Stimulated activated memory B cell treated with anti-CD40 and anti-IgM and Interleukin-4, amounts not matched to agents 10 μg/mL and 1 μg/mL and 100 μg/mL, for 72 hours (primary cell): ENCODE measurements around the gene TNIK.
"Not testable (repeated sequence)": the region's sequence is repeated elsewhere in the genome, so short reads cannot be mapped to it uniquely, and the experiment has no call there.

Experiments
- ATAC-seq: fragments of 150-1000 bp; cut with Tn5 transposase; 2 replicates; pipeline ENCODE4 v1.10.0; 2021
- H3K27ac Mint-ChIP-seq: one replicate; pipeline ENCODE4 v1.8.0; 2022; ENCODE audit warnings: mild to moderate bottlenecking, mixed read lengths
- H3K27me3 Mint-ChIP-seq: one replicate; pipeline ENCODE4 v1.8.0; 2022; ENCODE audit warnings: mixed read lengths
- H3K36me3 Mint-ChIP-seq: one replicate; pipeline ENCODE4 v1.8.0; 2022; ENCODE audit warnings: mixed read lengths
- H3K4me1 Mint-ChIP-seq: one replicate; pipeline ENCODE4 v1.8.0; 2022; ENCODE audit warnings: mixed read lengths
- H3K4me3 Mint-ChIP-seq: one replicate; pipeline ENCODE4 v1.8.0; 2022; ENCODE audit warnings: mild to moderate bottlenecking, moderate library complexity, mixed read lengths
- H3K9me3 Mint-ChIP-seq: one replicate; pipeline ENCODE4 v1.8.0; 2022; ENCODE audit warnings: mixed read lengths

Gene TNIK

DNA sequence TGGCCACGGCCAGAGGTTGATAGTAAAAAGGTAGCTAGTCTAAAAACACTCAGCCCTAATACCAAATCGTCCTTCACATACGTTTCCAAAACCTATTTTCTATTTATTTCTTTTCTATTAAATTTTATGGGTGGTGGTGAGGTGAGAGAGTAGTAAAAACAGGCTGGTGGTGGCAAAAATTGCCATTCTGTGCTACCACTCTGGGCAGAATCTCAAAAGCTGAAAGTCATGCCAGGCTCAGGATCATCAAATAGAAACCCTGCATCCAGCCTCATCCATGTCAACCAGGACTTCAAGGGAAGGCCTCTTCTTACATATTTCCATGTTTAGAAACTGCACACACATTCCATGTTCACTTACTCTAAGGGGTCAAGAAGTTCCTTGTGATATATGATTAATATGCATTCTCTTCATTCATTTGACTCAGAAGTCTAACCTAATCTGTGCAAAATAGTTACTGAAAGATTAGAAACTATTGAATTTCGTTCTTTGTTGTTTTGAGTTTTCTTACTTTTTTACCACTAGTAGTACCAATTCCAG is 153.1 kb downstream of the TNIK start:
- no peak for ATAC-seq
- Mint-ChIP-seq H3K36me3 (no peaks in the 10 kb centered on the region), H3K27ac (no peak overlapping the region), H3K9me3 (peaks cover 7% of the 10 kb centered on the region), H3K4me1 (no peaks in the 10 kb centered on the region), H3K4me3 (no peak overlapping the region), H3K27me3 (no peaks in the 10 kb centered on the region)

DNA sequence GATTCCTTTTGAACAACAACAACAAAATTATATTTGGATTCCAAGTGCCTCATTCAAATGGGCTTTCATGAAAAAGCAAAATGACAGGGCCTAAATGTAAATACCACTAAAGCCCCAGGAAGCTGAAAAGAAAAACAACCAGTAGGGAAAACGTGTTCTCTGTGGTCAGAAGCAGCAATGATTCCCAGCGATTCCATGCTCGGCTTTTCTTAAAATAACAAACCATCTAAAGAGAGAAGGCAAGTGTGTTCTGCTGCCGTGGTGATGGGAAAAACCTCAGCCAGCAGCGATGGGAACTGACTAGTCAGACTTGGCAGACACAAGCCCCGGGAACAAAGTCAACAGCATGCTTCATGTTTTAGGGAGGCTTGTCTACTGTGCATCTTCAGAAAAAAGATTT is 153.6 kb downstream of the TNIK start:
- H3K4me3 Mint-ChIP-seq: no peak overlapping the region
- no peak overlapping the region for H3K27ac Mint-ChIP-seq
- H3K4me1 Mint-ChIP-seq: no peaks in the 10 kb centered on the region

DNA sequence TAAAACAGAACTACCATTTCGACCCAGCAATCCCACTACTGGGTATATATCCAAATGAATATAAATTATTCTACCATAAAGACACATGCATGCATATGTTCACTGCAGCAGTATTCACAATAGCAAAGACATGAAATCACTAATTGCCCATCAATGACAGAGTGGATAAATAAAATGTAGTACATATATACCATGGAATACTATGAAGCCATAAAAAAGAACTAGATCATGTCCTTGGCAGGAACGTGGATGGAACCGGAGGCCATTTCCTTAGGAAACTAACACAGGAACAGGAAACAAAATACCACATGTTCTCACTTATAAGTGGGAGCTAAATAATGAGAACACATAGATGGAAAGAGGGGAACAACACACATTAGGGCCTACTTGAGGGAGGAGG is 154.4 kb downstream of the TNIK start:
- H3K4me3 Mint-ChIP-seq, H3K27me3 Mint-ChIP-seq, H3K27ac Mint-ChIP-seq, H3K36me3 Mint-ChIP-seq, ATAC-seq, H3K9me3 Mint-ChIP-seq, H3K4me1 Mint-ChIP-seq: not testable (repeated sequence)

More for the DNA sequence above, 153.6 kb downstream of the TNIK start:
- H3K27me3 Mint-ChIP-seq: no peaks in the 10 kb centered on the region
- ATAC-seq: no peak
- H3K36me3 Mint-ChIP-seq: no peaks in the 10 kb centered on the region
- peaks cover 7% of the 10 kb centered on the region for H3K9me3 Mint-ChIP-seq

DNA sequence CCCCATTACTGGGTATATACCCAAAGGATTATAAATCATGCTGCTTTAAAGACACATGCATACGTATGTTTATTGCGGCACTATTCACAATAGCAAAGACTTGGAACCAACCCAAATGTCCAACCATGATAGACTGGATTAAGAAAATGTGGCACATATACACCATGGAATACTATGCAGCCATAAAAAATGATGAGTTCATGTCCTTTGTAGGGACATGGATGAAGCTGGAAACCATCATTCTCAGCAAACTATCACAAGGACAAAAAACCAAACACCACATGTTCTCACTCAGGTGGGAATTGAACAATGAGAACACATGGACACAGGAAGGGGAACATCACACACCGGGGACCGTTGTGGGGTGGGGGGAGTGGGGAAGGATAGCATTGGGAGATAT is 155.7 kb downstream of the TNIK start:
- not testable (repeated sequence) for H3K4me3 Mint-ChIP-seq, H3K27me3 Mint-ChIP-seq, H3K4me1 Mint-ChIP-seq, H3K27ac Mint-ChIP-seq, ATAC-seq, H3K36me3 Mint-ChIP-seq, H3K9me3 Mint-ChIP-seq

DNA sequence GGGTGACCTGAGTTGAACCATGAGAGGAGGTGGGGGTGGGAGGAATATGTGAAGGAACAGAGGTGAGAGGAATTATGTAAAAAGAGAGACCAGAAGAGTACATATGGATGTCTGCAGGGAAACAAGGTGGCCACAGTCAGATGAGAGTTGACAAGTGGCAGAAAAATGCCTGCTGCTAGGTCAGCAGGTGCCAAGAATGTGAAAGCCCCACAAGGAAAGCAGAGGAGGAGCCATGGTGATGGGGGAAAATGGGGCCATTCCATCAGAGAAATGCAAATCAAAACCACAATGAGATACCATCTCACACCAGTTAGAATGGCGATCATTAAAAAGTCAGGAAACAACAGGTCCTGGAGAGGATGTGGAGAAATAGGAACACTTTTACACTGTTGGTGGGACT is 156.2 kb downstream of the TNIK start:
- H3K9me3 Mint-ChIP-seq, H3K27ac Mint-ChIP-seq, H3K4me3 Mint-ChIP-seq, H3K27me3 Mint-ChIP-seq, ATAC-seq, H3K4me1 Mint-ChIP-seq, H3K36me3 Mint-ChIP-seq: not testable (repeated sequence)

DNA sequence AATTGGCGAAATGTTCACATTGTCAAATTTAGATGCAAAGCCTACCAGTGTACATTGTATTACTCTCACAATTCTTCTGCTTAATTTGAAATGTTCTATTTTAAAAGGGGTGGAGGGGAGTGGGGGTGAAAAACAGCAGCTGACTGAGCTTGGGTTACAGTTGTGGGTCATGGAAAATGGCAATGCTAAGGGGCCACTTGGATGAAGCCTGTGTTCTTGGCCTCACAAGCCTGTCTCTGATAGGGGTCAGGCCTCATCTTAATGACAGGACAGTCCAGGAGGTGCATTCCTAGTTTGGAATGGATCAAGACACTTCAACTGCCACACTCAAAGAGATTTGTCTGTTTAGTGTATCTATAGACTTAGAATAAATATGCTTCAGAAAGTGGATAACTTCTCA is 158.2 kb downstream of the TNIK start:
- no peak for ATAC-seq
- H3K36me3 Mint-ChIP-seq: no peaks in the 10 kb centered on the region
- no peaks in the 10 kb centered on the region for H3K27me3 Mint-ChIP-seq
- no peaks in the 10 kb centered on the region for H3K4me1 Mint-ChIP-seq
- no peak overlapping the region for H3K27ac Mint-ChIP-seq
- peaks cover 7% of the 10 kb centered on the region for H3K9me3 Mint-ChIP-seq
- H3K4me3 Mint-ChIP-seq: no peak overlapping the region

DNA sequence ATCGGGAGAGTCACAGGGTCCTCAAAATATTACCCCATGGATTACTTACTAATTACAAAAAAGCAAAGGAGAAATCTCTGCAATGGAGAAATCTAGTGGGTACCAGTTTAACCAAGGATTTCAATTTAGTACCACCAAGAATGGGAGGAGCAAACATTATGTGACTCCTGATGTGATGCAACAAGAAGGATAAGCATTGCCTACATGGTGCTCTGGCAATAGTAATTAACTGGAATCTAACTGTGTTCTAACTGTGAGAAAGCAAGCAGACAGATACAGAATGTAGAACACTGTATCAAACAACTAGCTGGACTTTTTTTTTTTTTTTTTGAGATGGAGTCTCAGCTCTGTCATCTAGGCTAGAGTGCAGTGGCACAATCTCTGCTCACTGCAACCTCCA is 159.2 kb downstream of the TNIK start:
- H3K27me3 Mint-ChIP-seq: no peaks in the 10 kb centered on the region
- no peak overlapping the region for H3K4me3 Mint-ChIP-seq
- H3K4me1 Mint-ChIP-seq: no peaks in the 10 kb centered on the region
- no peaks in the 10 kb centered on the region for H3K36me3 Mint-ChIP-seq
- no peak for ATAC-seq
- no peak overlapping the region for H3K27ac Mint-ChIP-seq
- H3K9me3 Mint-ChIP-seq: peaks cover 7% of the 10 kb centered on the region

DNA sequence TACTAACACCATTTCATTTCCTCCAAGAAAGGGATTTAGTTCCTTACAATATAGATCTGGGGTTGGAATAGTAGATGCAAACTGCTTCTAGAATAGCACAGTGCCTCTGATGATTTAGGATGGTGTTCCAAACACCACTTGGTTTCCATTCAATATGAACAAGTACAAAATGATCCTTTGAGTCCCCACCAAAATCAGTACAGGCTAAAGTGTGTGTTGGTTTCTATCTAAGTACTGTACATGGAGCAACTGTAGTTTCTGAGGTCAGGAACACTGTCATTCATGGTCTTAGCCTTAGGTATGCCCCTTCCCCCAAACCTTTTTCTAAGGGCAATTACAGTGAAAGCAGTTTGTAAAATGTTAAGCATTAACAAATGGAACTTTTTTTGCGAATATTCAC is 162.3 kb downstream of the TNIK start:
- Mint-ChIP-seq H3K27me3 (no peaks in the 10 kb centered on the region), H3K27ac (no peak overlapping the region), H3K36me3 (no peaks in the 10 kb centered on the region), H3K9me3 (no peaks in the 10 kb centered on the region), H3K4me1 (no peaks in the 10 kb centered on the region), H3K4me3 (no peak overlapping the region)
- no peak for ATAC-seq

DNA sequence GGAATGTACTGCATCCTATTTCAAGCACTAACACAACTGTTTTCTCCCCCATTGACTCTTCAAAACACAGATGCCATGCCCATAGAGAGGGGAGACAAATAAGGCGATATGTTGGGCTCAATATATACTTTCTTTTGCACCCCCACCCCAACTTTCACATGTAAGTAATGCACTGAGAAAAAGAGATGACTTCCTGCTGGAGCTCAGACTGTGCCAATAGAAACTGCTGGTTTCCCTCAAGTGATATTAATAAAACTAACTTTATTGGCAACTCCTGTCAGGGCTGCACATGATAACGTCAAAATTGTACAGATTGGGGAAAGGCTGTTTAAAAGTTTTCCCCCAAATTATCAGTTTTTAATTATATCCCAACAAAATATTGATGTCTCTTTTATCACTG is 163.0 kb downstream of the TNIK start:
- no peaks in the 10 kb centered on the region for H3K36me3 Mint-ChIP-seq
- no peaks in the 10 kb centered on the region for H3K4me1 Mint-ChIP-seq
- no peak for ATAC-seq
- H3K27ac Mint-ChIP-seq: no peak overlapping the region
- no peaks in the 10 kb centered on the region for H3K27me3 Mint-ChIP-seq
- no peak overlapping the region for H3K4me3 Mint-ChIP-seq
- no peaks in the 10 kb centered on the region for H3K9me3 Mint-ChIP-seq

DNA sequence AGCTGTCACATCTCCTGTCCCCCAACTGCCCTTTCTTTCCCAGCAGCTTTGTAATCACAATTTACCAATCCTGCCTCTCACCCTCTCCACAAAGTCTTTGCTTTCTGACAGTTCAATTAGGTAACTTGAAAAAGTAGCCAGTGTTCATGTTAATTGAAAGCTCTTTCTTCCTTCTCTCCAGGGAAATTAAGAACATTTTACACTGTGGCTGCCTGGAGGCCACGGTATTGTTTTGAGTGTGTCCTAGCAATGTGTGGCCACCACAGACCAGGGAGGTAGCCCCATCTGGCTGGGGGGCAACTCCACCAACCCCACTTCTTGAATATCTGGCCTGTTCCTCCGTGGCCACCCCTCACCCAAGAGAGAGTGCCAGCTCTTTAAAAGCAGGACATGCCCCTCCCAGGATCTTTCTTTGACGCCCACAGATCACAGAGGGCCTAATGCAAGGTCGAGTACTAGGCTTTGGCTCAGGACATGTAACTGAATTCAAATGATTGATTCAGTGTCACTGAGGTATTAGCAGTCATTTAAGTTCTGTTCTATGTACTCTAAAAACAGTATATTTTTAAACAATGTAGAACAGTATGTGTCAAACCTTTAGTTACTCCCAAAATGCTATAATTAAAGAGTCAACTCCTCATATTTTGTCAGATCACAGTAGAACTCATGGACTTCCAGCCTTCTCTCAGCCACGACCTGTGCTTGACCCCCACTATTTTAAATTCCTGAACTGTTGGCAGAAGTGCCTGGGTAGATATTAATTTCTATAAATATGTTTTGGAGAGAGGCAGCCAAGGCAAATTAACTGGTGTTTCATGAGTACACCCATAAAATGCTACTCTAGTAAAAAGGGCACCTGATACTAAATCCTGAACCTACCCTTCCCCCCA is 164.5 kb downstream of the TNIK start:
- H3K27me3 Mint-ChIP-seq: no peaks in the 10 kb centered on the region
- no peaks in the 10 kb centered on the region for H3K36me3 Mint-ChIP-seq
- no peak overlapping the region for H3K27ac Mint-ChIP-seq
- H3K9me3 Mint-ChIP-seq: no peaks in the 10 kb centered on the region
- no peak overlapping the region for H3K4me3 Mint-ChIP-seq
- no peak for ATAC-seq
- H3K4me1 Mint-ChIP-seq: no peaks in the 10 kb centered on the region

DNA sequence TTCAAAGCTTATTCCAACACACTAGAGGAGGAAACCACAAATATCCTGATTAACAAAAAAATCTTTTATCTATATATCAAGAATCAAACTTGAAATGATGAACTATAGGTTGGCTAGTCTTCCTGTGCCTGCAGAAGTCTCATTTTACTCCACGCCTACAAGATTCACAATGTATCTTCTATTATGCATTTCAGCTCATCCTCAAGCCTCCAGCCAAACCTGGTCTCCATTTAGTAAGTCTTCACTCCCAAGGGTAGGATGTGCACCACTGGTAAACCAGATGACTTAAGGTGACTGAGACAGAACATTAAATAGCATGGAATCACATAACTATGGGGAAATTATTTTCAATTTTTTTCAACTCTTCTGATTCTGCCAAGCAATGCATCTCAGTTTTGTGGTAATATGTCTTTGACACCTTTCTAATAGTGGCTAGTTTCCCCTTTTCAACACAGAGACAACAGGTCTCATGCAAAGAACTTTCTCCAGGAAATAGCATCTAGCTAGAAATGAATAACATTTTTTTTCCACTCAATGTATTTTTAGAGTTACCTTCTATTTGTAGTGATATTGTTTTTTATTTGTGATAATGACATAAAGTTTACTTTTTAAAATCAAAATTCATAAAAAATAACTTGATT is 166.9 kb downstream of the TNIK start:
- Mint-ChIP-seq H3K36me3 (no peaks in the 10 kb centered on the region), H3K27me3 (no peaks in the 10 kb centered on the region), H3K9me3 (no peaks in the 10 kb centered on the region), H3K27ac (no peak overlapping the region), H3K4me1 (no peaks in the 10 kb centered on the region), H3K4me3 (no peak overlapping the region)
- no peak for ATAC-seq

DNA sequence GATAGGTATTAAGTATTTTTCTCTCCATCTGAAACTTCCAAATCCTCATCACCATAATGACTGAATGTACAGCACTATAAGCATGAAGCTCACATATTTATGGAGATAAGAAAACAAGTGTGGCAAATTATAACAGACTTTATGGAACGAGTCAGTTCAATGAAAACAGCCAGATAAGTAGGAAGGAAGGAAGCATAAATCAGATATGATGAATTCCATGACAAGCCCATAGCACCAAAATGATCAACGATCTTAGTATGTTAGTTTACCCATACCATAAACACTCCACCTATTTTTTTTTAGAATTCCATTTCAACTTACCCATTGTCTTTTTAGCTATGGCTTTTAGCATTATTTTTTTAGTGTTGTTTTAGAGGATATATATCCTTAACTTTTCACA is 169.5 kb downstream of the TNIK start:
- Mint-ChIP-seq H3K27me3 (no peaks in the 10 kb centered on the region), H3K4me3 (no peak overlapping the region), H3K9me3 (no peaks in the 10 kb centered on the region), H3K36me3 (no peaks in the 10 kb centered on the region), H3K4me1 (no peaks in the 10 kb centered on the region), H3K27ac (no peak overlapping the region)
- no peak for ATAC-seq

DNA sequence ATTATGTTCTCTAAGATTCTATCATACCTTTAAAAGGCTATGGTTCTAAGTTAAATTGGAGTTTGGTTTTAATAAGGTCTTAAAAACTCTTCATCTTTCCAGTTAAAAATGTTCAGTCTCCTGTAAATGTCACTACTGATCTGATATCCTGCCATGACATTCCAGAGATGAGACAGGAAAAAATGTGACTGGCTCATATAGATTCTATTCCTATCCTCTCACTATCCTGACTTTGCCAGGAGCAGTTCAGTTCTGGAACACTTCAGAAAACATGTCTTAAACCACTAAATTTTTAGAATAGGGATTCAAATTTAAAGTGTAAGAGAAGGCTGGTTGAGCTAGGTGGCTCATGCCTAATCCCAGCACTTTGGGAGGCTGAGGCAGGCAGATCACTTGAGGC is 170.9 kb downstream of the TNIK start:
- no peaks in the 10 kb centered on the region for H3K4me1 Mint-ChIP-seq

DNA sequence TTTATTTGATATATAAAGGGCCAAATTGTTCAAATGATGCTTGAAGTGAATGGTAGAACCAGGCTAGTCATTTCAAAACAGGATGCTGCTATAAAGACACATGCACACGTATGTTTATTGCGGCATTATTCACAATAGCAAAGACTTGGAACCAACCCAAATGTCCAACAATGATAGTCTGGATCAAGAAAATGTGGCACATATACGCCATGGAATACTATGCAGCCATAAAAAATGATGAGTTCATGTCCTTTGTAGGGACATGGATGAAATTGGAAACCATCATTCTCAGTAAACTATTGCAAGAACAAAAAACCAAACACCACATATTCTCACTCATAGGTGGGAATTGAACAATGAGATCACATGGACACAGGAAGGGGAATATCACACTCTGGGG is 172.4 kb downstream of the TNIK start:
- ATAC-seq, H3K9me3 Mint-ChIP-seq, H3K4me3 Mint-ChIP-seq, H3K27ac Mint-ChIP-seq, H3K4me1 Mint-ChIP-seq, H3K27me3 Mint-ChIP-seq, H3K36me3 Mint-ChIP-seq: not testable (repeated sequence)

More for the DNA sequence above, 170.9 kb downstream of the TNIK start:
- no peak for ATAC-seq
- no peaks in the 10 kb centered on the region for H3K9me3 Mint-ChIP-seq
- no peak overlapping the region for H3K4me3 Mint-ChIP-seq
- no peaks in the 10 kb centered on the region for H3K27me3 Mint-ChIP-seq
- no peak overlapping the region for H3K27ac Mint-ChIP-seq
- no peaks in the 10 kb centered on the region for H3K36me3 Mint-ChIP-seq

DNA sequence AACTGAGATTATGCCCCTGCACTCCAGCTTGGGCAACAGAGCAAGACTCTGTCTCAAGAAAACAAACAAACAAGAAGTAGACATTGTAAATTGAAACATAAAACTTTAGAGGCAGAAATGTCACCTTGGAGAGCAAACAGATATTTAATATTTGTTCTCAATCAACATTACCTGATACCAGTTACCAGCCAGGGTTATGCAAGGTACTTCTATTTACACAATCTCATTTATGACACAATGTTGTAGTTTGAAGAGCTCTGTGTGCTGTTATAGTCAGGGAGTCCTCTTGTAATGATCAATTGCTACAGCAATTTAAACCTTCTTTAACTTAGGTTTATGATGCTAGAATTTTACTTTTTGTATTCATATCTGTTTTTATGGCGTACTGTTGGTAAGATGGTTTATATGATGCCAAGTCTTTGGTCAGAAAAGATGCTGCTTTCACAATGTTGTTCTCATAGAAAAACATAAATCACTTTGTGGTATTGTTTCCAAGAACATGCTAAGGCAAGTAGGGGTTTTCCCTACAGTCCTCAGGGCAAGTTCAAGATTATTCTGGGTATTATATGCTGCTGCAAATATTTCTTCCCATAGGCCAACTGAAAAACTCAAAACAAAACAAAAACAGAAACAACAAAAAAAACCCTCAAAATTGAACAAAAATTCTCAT is 173.5 kb downstream of the TNIK start:
- Mint-ChIP-seq H3K27me3 (peaks cover 7% of the 10 kb centered on the region), H3K9me3 (no peaks in the 10 kb centered on the region), H3K27ac (no peak overlapping the region), H3K4me1 (no peaks in the 10 kb centered on the region), H3K36me3 (no peaks in the 10 kb centered on the region), H3K4me3 (no peak overlapping the region)
- no peak for ATAC-seq
